AG09309 (cell line): ENCODE results near the gene MYL11.
"Not testable (repeated sequence)": the region's sequence is repeated elsewhere in the genome, so short reads cannot be mapped to it uniquely, and the experiment has no call there.

Experiments
- DNase-seq: peaks from one replicate; pipeline ENCODE4 v3.0.0-alpha.2; 2010; ENCODE audit warnings: low read depth
- H3K4me3 ChIP-seq: 2 replicates; pipeline ENCODE4 v1.5.1; 2011; ENCODE audit warnings: mild to moderate bottlenecking, low read depth, low read length, moderate library complexity; ENCODE audit not compliant: control insufficient read depth
- TF ChIP-seq, protein P1 (sequence below): IDR thresholded peaks from 2 replicates; pipeline ENCODE4 v1.5.1; 2011; ENCODE audit warnings: mild to moderate bottlenecking, low read depth, low read length, inconsistent platforms; ENCODE audit not compliant: insufficient read depth, control insufficient read depth; ENCODE audit errors: missing control alignments

The MYL11 gene

DNA sequence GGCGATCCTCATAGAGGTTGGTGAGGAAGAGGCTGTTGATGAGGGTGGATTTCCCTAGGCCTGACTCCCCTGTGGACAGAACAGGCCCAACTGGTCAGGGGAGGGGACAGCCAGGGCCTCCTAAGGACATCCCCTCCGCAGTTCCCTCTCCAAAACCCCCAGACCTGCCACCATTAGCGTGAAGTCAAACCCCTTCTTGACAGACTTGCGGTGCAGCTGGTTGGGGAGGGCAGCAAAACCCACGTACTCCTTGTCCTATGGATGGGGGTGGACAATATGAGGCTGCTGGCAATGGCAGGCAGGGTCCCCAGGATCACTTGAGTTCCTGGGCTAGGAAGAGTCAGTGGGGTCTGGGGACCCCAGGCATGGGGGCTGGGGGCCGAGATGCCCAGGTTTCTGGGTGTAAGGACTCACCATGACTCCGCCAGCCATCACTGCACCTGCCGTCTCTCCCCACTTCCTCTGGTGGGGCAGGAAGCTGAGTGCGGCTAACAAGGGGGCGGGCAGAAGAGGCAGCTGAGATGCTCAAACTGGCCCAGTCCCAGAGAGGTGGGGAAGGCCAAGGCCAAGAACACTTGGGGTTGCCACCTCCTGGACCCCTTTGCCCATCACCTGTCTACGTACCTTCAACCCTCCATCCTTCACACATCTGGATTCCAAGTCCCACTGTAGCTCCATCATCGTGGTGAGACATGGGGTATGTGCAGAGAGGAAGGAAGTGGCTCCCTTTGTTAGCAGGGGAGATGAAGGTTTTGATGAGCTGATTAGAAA, 7.7 kb downstream of the MYL11 start, which contains the start of gene SEPTIN1:
TSS of gene SEPTIN1 (minus strand) at position 451 of the 771 bp plus-strand sequence. CDS start at position 432, 19 bp downstream.
- no peak within 1 kb of the TSS for H3K4me3 ChIP-seq
- TF ChIP-seq, protein P1, sequence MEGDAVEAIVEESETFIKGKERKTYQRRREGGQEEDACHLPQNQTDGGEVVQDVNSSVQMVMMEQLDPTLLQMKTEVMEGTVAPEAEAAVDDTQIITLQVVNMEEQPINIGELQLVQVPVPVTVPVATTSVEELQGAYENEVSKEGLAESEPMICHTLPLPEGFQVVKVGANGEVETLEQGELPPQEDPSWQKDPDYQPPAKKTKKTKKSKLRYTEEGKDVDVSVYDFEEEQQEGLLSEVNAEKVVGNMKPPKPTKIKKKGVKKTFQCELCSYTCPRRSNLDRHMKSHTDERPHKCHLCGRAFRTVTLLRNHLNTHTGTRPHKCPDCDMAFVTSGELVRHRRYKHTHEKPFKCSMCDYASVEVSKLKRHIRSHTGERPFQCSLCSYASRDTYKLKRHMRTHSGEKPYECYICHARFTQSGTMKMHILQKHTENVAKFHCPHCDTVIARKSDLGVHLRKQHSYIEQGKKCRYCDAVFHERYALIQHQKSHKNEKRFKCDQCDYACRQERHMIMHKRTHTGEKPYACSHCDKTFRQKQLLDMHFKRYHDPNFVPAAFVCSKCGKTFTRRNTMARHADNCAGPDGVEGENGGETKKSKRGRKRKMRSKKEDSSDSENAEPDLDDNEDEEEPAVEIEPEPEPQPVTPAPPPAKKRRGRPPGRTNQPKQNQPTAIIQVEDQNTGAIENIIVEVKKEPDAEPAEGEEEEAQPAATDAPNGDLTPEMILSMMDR: no peak
- DNase-seq: no peak

DNA sequence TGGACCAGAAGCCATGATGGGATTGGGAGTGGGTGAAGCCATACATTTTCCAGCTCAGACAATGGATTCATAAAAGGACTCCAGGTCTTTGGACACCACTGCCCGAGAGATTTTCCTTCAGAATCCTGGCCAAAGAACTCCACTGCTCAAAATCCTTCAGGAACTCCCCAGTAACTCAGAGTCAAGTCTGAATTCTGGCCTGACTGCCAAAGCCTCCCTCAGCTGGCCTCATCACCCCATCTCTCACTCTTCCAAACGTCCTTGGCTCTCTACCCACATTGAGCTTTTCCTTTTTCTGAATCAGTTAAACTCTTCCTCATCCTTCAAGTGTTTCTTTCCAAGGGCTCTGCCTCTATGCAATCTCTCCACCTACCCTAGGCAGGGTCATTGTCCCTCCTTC, 8.9 kb downstream of the MYL11 start:
- DNase-seq: no peak
- no peak overlapping the region for H3K4me3 ChIP-seq
- TF ChIP-seq, protein P1: no peak

DNA sequence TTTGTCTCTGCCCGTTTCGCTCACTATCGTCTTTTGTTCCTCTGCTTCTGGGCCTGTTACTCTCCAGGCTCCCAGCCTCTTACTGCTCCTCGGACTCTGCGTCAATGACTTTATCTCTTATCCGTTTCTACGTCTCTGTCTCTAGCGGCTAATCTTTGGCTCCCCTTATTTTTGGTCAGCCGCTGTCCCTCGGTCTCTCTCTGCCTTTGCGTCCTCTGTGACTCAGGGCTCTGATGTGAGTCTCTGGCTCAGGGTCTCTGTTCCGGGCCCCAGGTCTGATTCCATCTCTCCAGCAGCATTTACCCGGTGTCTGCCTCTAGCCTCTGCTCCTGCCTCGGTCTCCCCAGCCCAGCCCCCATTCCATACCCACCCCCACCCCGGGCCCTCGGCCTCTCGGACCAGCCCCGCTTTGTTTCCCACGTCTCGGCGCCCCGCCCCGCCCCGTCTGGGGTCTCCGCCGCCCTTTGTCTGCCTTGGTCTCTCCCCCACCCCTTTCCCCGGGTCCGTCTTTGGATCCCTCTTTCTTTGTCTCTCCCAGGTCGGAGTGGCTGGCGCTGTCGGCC, 20.1 kb downstream of the MYL11 start:
- TF ChIP-seq, protein P1: no peak

DNA sequence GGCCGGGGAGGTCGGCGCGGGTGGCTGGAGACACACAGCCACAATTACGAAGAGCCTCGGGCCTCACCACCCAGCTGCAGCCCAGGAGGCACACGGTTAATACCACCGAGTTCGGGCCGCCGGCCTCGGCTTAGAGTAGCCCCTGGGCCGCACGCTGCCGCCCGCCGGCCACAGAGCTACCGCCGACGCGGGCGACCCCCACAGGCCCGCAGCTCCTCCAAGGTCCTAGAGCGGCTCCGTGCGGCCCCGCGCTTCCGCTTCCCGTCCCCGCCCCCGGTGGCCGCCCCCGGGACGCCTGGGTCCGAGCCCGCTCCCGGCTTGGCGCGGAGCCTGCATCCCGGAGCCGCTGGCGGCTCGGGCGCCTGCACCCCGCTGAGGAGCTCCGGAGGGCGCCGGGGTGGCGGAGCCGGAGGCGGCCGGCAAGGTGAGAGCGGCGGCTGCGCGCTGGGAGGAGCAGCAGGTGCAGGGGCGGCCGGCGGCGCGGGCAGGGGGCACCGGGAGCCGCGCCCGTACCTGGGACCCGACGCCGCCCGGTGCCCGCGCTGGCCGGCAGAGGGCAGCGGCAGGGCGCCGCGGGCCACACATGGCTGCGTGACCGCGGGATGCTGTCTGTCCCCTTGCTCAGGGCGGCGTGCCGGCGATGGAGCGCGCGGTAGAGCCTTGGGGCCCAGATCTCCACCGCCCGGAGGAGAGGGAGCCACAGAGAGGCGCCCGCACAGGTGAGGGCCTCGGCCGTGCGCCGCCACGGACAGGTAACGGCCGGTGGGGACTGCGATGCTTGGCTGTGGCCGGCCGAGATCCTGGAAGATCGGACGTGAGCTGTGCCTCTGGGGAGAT, 20.8 kb downstream of the MYL11 start, which contains the start of gene ZNF48:
TSS of gene ZNF48 (plus strand) at position 266 of the 837 bp plus-strand sequence. CDS start at position 641, 375 bp downstream.
- peak within 1 kb of the TSS; percentile 64 for H3K4me3 ChIP-seq
- DNase-seq: no peak
- TF ChIP-seq, protein P1: peak; percentile 10

More for the DNA sequence above, 20.1 kb downstream of the MYL11 start:
- peak overlapping the region; percentile 64 for H3K4me3 ChIP-seq
- no peak for DNase-seq

DNA sequence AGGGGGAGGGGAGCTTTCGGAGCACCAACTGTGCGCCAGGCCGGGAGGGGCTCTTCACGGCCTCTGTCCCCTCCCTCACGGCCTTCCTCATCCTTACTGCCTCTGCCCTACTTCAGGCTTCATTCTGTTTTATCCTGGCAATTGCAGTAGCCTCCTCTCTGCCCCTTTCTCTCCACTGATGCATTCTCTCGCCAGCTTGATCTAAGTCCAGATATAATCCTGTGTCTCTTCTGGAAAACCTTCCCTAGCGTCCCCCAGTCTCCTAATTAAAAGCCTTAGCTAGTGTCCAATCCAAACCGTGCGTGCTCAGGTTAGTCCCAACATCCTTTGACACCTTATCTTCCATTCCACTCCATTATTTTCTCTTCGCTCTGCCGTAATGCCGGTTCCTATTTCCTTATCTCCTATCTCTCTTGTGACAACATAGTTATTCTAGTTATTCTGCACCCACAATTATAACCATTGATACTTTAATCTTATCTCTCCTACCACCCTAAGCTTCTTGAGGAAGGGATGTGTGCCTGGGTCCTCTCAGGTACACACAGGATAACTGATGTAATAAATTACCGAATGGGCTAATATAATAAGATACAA, 21.5 kb downstream of the MYL11 start:
- no peak for DNase-seq
- TF ChIP-seq, protein P1: no peak
- peak overlapping the region; percentile 64 for H3K4me3 ChIP-seq

DNA sequence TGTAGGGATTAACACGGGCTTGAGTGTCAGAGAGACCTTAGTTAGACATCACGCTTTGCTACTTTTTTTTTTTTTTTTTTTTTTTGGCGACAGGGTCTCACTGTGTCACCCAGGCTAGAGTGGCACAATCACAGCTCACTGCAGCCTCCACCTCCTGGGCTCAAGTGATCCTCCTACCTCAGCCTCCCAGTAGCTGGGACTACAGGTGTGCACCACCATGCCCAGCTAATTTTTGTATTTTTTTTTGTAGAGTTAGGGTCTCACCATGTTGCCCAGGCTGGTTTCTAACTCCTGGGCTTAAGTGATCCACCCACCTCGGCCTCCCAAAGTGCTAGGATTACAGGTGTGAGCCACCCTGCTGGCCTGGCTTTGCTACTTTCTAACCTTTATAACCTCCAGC, 22.0 kb downstream of the MYL11 start:
- DNase-seq, H3K4me3 ChIP-seq: not testable (repeated sequence)
